HepG2 (cell line): ENCODE data around the gene NARF. TPM values are rescaled to one million over a fixed set of nuclear protein-coding genes. Genes with fewer than 3 reads are reported as not detected.

Source experiments
- ARID5B ChIP-seq: IDR thresholded peaks from 2 replicates; pipeline ENCODE4 v1.4.0; 2020; ENCODE audit warnings: mild to moderate bottlenecking, missing genetic modification reagents
- BRCA1 ChIP-seq: sonication (generic); formaldehyde crosslinking; IDR thresholded peaks from 2 replicates; pipeline ENCODE4 v1.4.0; 2020; ENCODE audit warnings: missing genetic modification reagents
- DZIP1 ChIP-seq: sonication (generic); formaldehyde crosslinking; IDR thresholded peaks from 2 replicates; pipeline ENCODE4 v1.5.0; 2020; ENCODE audit warnings: mild to moderate bottlenecking, missing genetic modification reagents
- E2F1 ChIP-seq: sonication (generic); formaldehyde crosslinking; IDR thresholded peaks from 2 replicates; pipeline ENCODE4 v1.5.0; 2020; ENCODE audit warnings: missing genetic modification reagents
- FOXK1 ChIP-seq: sonication (generic); formaldehyde crosslinking; IDR thresholded peaks from 2 replicates; pipeline ENCODE4 v1.4.0; 2020; ENCODE audit warnings: low read depth, missing genetic modification reagents, borderline replicate concordance
- HOXA3 ChIP-seq: sonication (generic); formaldehyde crosslinking; IDR thresholded peaks from 2 replicates; pipeline ENCODE4 v1.5.0; 2020; ENCODE audit warnings: missing genetic modification reagents
- LBX2 ChIP-seq: sonication (generic); formaldehyde crosslinking; IDR thresholded peaks from 2 replicates; pipeline ENCODE4 v1.5.0; 2020; ENCODE audit warnings: missing genetic modification reagents, mild to moderate bottlenecking, borderline replicate concordance
- MNT ChIP-seq: fragments of 450-650 bp; IDR thresholded peaks from 2 replicates; pipeline ENCODE4 v1.6.1; 2016
- NFIB ChIP-seq: sonication (generic); formaldehyde crosslinking; IDR thresholded peaks from 2 replicates; pipeline ENCODE4 v1.9.0; 2021; ENCODE audit warnings: missing genetic modification reagents, mild to moderate bottlenecking, borderline replicate concordance
- RBAK ChIP-seq: sonication (generic); formaldehyde crosslinking; IDR thresholded peaks from 2 replicates; pipeline ENCODE4 v1.5.1; 2020; ENCODE audit warnings: mild to moderate bottlenecking, missing genetic modification reagents
- RBFOX2 ChIP-seq: fragments of 200-400 bp; formaldehyde crosslinking; IDR thresholded peaks from 2 replicates; pipeline ENCODE4 v1.6.1; 2017; ENCODE audit warnings: low read depth, mild to moderate bottlenecking, low read length
- SP2 ChIP-seq: sonication (generic); formaldehyde crosslinking; IDR thresholded peaks from 2 replicates; pipeline ENCODE4 v1.5.1; 2020; ENCODE audit warnings: mild to moderate bottlenecking, missing genetic modification reagents
- TAF1 ChIP-seq: sonication (generic); formaldehyde crosslinking; IDR thresholded peaks from 2 replicates; pipeline ENCODE4 v1.4.0; 2020; ENCODE audit warnings: missing genetic modification reagents
- TEAD3 ChIP-seq: optimal IDR thresholded peaks from 2 replicates; pipeline ENCODE3; 2016; ENCODE audit warnings: borderline replicate concordance
- ZBTB42 ChIP-seq: sonication (generic); formaldehyde crosslinking; IDR thresholded peaks from 2 replicates; pipeline ENCODE4 v1.5.0; 2020; ENCODE audit warnings: mild to moderate bottlenecking, missing genetic modification reagents
- ZC3H13 ChIP-seq: sonication (generic); formaldehyde crosslinking; IDR thresholded peaks from 2 replicates; pipeline ENCODE4 v1.8.1; 2023; ENCODE audit warnings: mild to moderate bottlenecking, missing genetic modification reagents, moderate library complexity
- ZNF3 ChIP-seq: IDR thresholded peaks from 2 replicates; pipeline ENCODE4 v1.7.0; 2017; ENCODE audit warnings: inconsistent platforms
- ZNF510 ChIP-seq: sonication (generic); formaldehyde crosslinking; IDR thresholded peaks from 2 replicates; pipeline ENCODE4 v1.4.0; 2020; ENCODE audit warnings: low read depth, mild to moderate bottlenecking, missing genetic modification reagents
- ZNF777 ChIP-seq: sonication (generic); formaldehyde crosslinking; IDR thresholded peaks from 2 replicates; pipeline ENCODE4 v1.4.0; 2020; ENCODE audit warnings: missing genetic modification reagents
- polyA plus RNA-seq, 8 experiments: library from polyadenylated mRNA; depleted of rRNA in 3 of 8; stranded (reverse) in 7 of 8; unstranded in 1 of 8; fragments of >200 nt; fragmentation: Illumina TruSeq in 4 of 8; extraction: Trizol in 4 of 8; gene quantifications; 2 replicates each; pipeline versions ENCODE4 v1.2.1 to v1.2.3, GENCODE V29; 2011 to 2016; ENCODE audit warnings: low read depth in 4 of 8, missing spikeins in 1 of 8, mixed read lengths in 1 of 8; ENCODE audit not compliant: insufficient read depth in 1 of 8
- total RNA-seq, 5 experiments: library from RNA; depleted of rRNA; stranded (reverse); fragments of >200 nt; fragmentation: Illumina TruSeq; extraction: Trizol; gene quantifications; 2 replicates each; pipeline ENCODE4 v1.2.3, GENCODE V29; 2016; ENCODE audit warnings: low read depth in 1 of 5

The NARF gene
- total and polyA plus RNA-seq, 2 of the 13 experiments (the other 11 are each of a cell fraction or from before 2014, with no cell fraction given), result 61.1 to 144 TPM

- TF ChIP-seq MNT (peak; percentile 57; the same call in 1 of the 2 replicates), BRCA1 (CRISPR knock-in tag) (no peak), RBFOX2 (no peak), ZNF510 (no peak), TEAD3 (CRISPR knock-in tag) (peak; percentile 99), ARID5B (CRISPR knock-in tag) (peak; percentile 94), ZBTB42 (CRISPR knock-in tag) (no peak), SP2 (CRISPR knock-in tag) (0 out of 2 replicates have a peak, but pooled peaks have one; percentile 23), LBX2 (CRISPR knock-in tag) (no peak), DZIP1 (CRISPR knock-in tag) (no peak), ZC3H13 (CRISPR knock-in tag) (no peak), HOXA3 (peak; percentile 83; the same call in 1 of the 2 replicates), TAF1 (CRISPR knock-in tag) (peak; percentile 18; the same call in 1 of the 2 replicates), RBAK (no peak), NFIB (CRISPR knock-in tag) (no peak), E2F1 (no peak), ZNF3 (CRISPR knock-in tag) (peak; percentile 50; the same call in 1 of the 2 replicates), FOXK1 (peak; percentile 79; the same call in 1 of the 2 replicates), ZNF777 (CRISPR knock-in tag) (no peak)
Measured at GRCh38 chr17:82517230-82517865, 58.8 kb downstream of the NARF start (continued).
